ENCODE data around the gene RNASE7.

DNA sequence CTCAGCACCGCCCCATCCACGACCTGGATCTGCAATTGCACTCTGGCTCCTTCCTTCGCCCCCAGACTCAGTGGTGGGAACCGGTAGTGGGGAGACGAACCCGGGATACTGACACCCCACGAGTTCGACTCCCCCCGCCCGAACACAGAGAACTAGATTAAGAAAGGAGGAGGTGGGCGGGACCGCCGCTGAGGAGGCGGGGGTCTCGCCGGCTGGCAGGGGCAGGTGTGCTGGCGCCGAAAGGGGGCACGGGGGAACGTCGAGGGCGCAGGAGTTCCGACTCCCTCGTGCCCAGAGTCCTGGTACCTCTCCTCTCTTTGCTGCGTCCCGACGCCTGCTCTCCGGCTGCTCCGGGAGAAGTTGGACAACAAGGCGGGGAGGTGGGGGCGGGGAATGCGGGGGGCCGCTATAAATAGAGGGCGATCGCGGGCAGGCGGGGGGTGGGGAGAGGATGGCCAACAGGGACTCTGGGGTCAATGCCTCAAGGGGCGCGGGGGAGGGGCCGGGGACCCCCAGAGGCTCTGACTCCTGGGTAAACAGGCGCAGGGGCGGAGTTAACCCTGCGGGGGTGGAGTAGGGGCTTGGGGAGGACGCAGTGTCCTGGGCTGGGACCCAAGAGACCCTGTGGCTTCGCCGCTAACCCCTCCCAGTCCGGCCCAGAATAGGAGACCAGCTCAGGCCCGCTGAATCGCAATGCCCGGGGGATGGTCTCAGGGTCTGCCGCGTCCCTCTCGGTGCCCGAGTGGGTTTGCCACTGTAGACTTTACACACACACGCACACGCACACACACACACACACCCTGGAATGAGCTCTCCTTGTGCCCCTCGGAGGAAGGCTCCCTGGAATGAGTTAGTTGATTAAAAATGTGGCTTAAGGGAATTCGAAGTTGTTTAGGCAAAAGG, 16.5 kb upstream of the RNASE7 start:
- TF ChIP-seq POLR2A (IDR thresholded peaks at IDR 0.05; ENCODE audit: low read depth, low read length): no peak
- TF ChIP-seq TAF1 (IDR thresholded peaks at IDR 0.05; ENCODE audit: borderline replicate concordance, low read depth, low read length): no peak
